ENCODE data around the gene FANCD2. TPM values are rescaled to one million over a fixed set of nuclear protein-coding genes. Genes with fewer than 3 reads are reported as not detected.

The FANCD2 gene
- total and polyA plus RNA-seq, 11 donors = 0.12 to 4.4 (median 0.82) TPM

DNA sequence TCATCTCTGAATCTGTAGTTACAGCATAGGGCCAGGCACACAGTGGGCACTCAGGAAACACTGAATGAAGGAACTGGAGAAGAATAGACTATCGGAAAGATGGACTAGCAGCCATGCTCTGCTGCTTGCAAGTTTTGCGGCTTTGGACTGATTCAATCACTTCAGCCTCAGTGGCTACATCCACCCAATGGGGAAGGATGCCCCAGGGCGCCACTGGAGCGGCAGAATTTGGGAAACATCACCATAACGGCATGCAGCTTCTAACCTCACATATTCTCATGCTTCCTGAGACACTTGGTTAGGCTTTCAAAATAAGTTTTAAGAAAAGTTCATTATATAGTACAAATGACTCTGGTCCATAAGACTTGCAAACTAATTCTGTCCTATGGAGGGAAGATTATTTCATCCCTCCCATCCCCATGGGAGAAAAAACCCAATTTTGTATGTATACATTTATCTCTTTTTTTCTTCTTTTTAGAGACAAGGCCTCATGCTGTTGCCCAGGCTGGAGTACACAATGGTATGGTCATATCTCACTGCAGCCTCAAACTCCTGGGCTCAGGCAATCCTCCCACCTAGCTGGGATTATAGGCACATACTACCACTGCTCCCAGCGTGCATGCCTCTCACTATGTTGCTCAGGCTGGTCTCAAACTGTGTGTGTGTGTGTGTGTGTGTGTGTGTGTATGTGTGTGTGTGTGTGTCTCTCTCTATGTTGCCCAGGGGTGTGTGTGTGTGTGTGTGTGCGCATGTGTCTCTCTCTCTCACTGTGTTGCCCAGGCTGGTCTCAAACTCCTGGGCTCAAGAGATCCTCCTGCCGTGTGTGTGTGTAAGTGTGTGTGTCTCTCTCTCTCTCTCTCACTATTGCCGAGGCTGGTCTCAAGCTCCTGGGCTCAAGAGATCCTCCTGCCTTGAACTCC, 4.1 kb upstream of the FANCD2 start:
- ATAC-seq (no peak), DNase-seq (no peak)
- no peaks in the 10 kb centered on the region for H3K9me3 ChIP-seq
- H3K4me1 ChIP-seq = peaks cover 0 to 28% (median 19%) of the 10 kb centered on the region in 12 donors
- TF ChIP-seq, protein P1, sequence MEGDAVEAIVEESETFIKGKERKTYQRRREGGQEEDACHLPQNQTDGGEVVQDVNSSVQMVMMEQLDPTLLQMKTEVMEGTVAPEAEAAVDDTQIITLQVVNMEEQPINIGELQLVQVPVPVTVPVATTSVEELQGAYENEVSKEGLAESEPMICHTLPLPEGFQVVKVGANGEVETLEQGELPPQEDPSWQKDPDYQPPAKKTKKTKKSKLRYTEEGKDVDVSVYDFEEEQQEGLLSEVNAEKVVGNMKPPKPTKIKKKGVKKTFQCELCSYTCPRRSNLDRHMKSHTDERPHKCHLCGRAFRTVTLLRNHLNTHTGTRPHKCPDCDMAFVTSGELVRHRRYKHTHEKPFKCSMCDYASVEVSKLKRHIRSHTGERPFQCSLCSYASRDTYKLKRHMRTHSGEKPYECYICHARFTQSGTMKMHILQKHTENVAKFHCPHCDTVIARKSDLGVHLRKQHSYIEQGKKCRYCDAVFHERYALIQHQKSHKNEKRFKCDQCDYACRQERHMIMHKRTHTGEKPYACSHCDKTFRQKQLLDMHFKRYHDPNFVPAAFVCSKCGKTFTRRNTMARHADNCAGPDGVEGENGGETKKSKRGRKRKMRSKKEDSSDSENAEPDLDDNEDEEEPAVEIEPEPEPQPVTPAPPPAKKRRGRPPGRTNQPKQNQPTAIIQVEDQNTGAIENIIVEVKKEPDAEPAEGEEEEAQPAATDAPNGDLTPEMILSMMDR (IDR thresholded peaks at IDR 0.05) = no peak
- no peak for TF ChIP-seq POLR2A (IDR thresholded peaks at IDR 0.05)
- no peak overlapping the region for H3K27ac ChIP-seq
- H3K27me3 ChIP-seq = no peaks in the 10 kb centered on the region
- no peak overlapping the region for H3K4me3 ChIP-seq
- intact Hi-C loops (cut with DNase I) = loop anchor here in 2 of 10 donors (10.0 kb wide), 1 partner anchor 93 kb away; the partner anchor contains the start of gene BRK1 (in 2 of the 2)
- peaks cover 0 to 66% (median 55%) of the 10 kb centered on the region in 9 donors for H3K36me3 ChIP-seq
- 90 to 91% (median 91%) methylated on average over 9 of the region's 9 CpGs for WGBS, 4 donors

DNA sequence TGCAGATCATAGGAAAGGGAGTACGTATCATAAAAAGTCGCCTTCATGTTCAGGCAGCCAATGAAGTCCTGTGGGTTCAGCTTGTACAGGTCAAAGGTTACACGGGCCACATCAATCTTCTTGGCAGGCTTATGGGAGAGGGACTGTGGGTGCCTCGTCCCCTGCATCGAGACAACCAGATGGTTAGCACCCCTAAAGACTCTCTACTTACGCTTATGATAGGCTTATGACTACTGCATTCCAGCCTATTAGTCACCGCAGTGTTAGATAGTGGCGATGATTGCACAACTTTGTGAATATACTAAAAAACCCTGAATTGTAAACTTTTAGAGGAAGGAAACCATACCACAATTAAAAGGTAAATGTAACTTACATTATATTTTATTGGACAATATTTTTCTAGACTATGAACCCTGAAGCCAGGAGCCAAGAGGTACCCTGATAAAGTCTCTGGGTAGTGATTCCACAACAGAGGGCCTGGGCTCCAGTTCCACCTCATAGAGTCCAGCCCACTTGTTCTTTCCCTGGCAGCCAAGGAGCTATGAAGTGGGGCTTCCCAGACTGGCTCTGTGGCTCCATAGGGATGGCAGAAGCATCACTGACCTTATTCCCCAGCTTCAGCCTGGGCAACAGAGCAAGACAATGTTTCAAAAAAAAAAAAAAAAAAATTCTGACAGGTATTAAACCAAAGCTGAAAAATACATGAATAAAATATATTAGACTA, 2.5 kb upstream of the FANCD2 start:
- intact Hi-C loops (cut with DNase I) = loop anchor here in 2 of 10 donors (10.0 kb wide), 1 partner anchor 91 kb away; the partner anchor contains the start of gene BRK1 (in 2 of the 2)
- peaks cover 0 to 32% (median 20%) of the 10 kb centered on the region in 12 donors for H3K4me1 ChIP-seq
- H3K4me3 ChIP-seq = no peak overlapping the region
- H3K9me3 ChIP-seq = no peaks in the 10 kb centered on the region
- WGBS, 4 donors = 85 to 90% (median 87%) methylated on average over 8 of the region's 8 CpGs
- no peaks in the 10 kb centered on the region for H3K27me3 ChIP-seq
- DNase-seq (no peak), ATAC-seq (no peak)
- TF ChIP-seq, protein P1 (IDR thresholded peaks at IDR 0.05) = no peak
- TF ChIP-seq POLR2A (IDR thresholded peaks at IDR 0.05) = no peak
- peaks cover 0 to 51% (median 44%) of the 10 kb centered on the region in 9 donors for H3K36me3 ChIP-seq
- no peak overlapping the region for H3K27ac ChIP-seq

DNA sequence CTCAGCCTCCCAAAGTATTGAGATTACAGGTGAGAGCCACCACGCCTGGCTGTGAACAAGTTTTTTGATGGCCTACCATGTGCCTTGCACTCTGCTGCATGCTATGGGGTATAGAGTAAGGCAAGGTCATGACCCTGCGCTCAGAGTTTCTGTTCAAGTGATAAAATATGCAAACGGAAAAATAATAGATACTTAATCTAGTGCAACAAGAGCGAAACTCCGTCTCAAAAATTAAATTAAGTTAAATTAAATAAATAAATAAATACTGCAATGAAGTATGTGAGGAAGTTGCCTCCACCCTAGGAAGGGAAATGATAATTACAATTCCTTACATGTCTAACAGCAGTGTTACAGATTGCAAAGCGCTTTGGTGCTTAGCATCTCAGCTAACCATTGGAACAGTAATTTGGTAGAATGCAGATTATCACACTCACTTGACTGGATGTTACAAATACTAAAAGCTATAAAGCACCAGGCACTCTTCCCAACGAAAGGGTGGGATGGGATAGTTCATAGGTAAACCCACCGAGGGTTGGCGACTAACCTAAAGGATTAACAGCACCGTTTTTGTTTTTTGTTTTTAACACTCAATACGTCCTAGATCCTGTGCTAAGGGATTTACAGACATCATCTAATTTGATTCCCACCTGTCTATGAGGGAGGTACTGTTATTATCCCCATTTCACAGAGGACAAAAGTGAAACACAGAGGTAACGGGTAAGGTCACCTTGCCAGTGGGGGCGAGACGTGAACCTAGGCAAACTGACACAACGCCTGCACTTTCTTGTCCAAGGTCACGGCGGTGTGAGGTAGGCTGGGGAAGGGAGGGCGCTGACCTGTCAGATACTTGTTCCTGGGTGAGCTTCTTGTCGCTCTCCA, 793 bp upstream of the FANCD2 start:
- intact Hi-C loops (cut with DNase I) = loop anchor here in 5 of 10 donors (2.0 to 10.0 kb wide), 4 partner anchors 38 to 91 kb away; partner anchors contain the start of genes EMC3 (in 3 of the 5) and BRK1 (in 2 of the 5)
- 24 to 26% (median 25%) methylated on average over 17 to 19 of the region's 19 CpGs for WGBS, 4 donors
- DNase-seq (no peak), ATAC-seq (peak in 1 of 4 donors; percentile 53)
- Histone ChIP-seq H3K36me3 (peaks cover 0 to 36% (median 34%) of the 10 kb centered on the region in 9 donors), H3K4me1 (peaks cover 0 to 32% (median 20%) of the 10 kb centered on the region in 12 donors), H3K9me3 (no peaks in the 10 kb centered on the region), H3K27ac (peak overlapping the region in 11 of 12 donors; percentile 68 to 86 (median 76)), H3K4me3 (peak overlapping the region; percentile 61 to 97 (median 82)), H3K27me3 (no peaks in the 10 kb centered on the region)
- TF ChIP-seq, protein P1 (IDR thresholded peaks at IDR 0.05) = no peak
- no peak for TF ChIP-seq POLR2A (IDR thresholded peaks at IDR 0.05)

Measured in heart left ventricle (tissue), 16 donors.